ENCODE results near the gene CACNA1G. TPM values are rescaled to one million over a fixed set of nuclear protein-coding genes. Genes with fewer than 3 reads are reported as not detected.
A peak's percentile ranks its signal among the peaks of the same experiment; 100 is the strongest.

CACNA1G gene
- polyA plus RNA-seq, 3 donors = 6.9 to 8.7 (median 8.3) TPM

GRCh38 chr17:50542795-50543774, 17.4 kb upstream of the CACNA1G start:
- DNase-seq (ENCODE audit: extremely low read depth in 1 of 11, low read depth in 9 of 11, low spot score in 4 of 11) = no peak

GRCh38 chr17:50544516-50544915, 16.0 kb upstream of the CACNA1G start:
- no peak for DNase-seq (ENCODE audit: extremely low read depth in 1 of 11, low read depth in 9 of 11, low spot score in 4 of 11)

GRCh38 chr17:50545311-50545710, 15.2 kb upstream of the CACNA1G start:
- no peak for DNase-seq (ENCODE audit: extremely low read depth in 1 of 11, low read depth in 9 of 11, low spot score in 4 of 11)

DNA sequence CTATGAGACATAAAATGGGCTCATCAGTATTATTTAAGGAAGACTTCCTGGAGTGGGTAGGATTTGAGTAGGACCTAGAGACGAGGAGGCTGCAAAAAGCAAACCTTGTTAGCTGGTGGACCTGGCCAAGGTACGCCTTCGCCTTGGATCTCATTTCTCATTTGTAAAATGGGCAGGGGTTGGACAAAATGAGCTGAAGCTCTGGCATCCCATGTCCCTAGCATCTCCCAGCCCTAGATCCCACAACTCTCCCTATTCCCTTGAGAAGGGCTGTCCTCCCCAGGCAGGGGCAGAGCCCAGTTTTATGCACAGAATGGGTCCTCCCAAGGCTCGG, 13.8 kb upstream of the CACNA1G start:
- no peak for DNase-seq (ENCODE audit: extremely low read depth in 1 of 11, low read depth in 9 of 11, low spot score in 4 of 11)

- peak in 6 of 11 donors; percentile 83 to 88 (median 85) for DNase-seq (ENCODE audit: extremely low read depth in 1 of 11, low read depth in 9 of 11, low spot score in 4 of 11)
These were observed 13.3 kb upstream of the CACNA1G start, which contains the start of gene SPATA20 for GRCh38 chr17:50547035-50547735. Gene SPATA20, plus strand, starts transcription at chr17:50547174. Its CDS starts 35 bp downstream, at chr17:50547209.

DNA sequence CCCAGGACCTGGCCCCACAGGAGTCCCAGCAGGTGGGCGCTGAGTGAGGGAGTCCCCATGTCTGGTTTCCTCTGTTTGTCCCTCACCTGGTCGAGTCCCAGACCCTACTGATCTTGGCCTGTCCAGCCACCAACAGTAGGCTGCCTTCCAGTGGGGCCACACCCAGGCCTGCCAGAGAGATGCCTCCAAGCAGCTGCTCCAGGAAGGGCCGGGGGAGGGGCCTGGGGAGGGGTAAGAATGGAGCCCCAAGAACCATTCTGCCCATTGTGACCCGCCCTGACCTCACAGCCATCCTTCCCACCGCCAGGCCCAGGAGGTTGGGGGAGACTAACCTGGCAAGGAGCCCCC, 12.8 kb upstream of the CACNA1G start:
- DNase-seq (ENCODE audit: extremely low read depth in 1 of 11, low read depth in 9 of 11, low spot score in 4 of 11) = no peak

GRCh38 chr17:50548831-50549230, 11.7 kb upstream of the CACNA1G start:
- DNase-seq (ENCODE audit: extremely low read depth in 1 of 11, low read depth in 9 of 11, low spot score in 4 of 11) = no peak

- DNase-seq (ENCODE audit: extremely low read depth in 1 of 11, low read depth in 9 of 11, low spot score in 4 of 11) = no peak
These were observed 11.1 kb upstream of the CACNA1G start for GRCh38 chr17:50549256-50549941.

DNA sequence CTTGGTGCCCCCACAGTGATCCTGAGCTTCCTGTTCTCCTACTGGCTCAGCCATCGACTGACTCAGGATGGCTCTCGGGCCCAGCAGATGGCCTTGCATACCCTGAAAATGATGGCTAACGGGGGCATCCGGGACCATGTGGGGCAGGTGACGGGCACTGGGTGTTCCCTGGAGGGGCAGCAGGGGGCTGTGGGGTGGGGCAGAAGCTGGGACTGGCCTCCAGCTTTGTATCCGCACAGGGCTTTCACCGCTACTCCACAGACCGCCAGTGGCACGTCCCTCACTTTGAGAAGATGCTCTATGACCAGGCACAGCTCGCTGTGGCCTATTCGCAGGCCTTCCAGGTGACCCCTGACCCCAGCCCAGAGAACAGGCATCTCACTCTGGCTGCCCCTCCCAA, 10.5 kb upstream of the CACNA1G start:
- no peak for DNase-seq (ENCODE audit: extremely low read depth in 1 of 11, low read depth in 9 of 11, low spot score in 4 of 11)

- peak in 4 of 11 donors; percentile 78 to 86 (median 82) for DNase-seq (ENCODE audit: extremely low read depth in 1 of 11, low read depth in 9 of 11, low spot score in 4 of 11)
These were observed 9.7 kb upstream of the CACNA1G start for GRCh38 chr17:50550661-50551432.

GRCh38 chr17:50551433-50551815, 9.1 kb upstream of the CACNA1G start:
- no peak for DNase-seq (ENCODE audit: extremely low read depth in 1 of 11, low read depth in 9 of 11, low spot score in 4 of 11)

DNA sequence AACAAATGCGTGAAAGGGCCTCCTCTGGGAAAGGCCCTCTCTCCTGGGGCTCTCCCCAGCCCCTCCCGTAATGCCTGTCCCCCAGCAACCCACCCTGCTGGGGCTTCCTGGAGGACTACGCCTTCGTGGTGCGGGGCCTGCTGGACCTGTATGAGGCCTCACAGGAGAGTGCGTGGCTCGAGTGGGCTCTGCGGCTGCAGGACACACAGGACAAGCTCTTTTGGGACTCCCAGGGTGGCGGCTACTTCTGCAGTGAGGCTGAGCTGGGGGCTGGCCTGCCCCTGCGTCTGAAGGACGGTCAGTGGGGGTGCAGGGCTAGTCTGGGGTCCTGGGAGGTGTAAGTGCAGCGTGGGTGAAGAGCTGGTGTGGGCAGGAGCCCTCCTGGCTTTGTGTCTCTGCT, 8.6 kb upstream of the CACNA1G start:
- no peak for DNase-seq (ENCODE audit: extremely low read depth in 1 of 11, low read depth in 9 of 11, low spot score in 4 of 11)

GRCh38 chr17:50554201-50554600, 6.3 kb upstream of the CACNA1G start:
- no peak for DNase-seq (ENCODE audit: extremely low read depth in 1 of 11, low read depth in 9 of 11, low spot score in 4 of 11)

DNA sequence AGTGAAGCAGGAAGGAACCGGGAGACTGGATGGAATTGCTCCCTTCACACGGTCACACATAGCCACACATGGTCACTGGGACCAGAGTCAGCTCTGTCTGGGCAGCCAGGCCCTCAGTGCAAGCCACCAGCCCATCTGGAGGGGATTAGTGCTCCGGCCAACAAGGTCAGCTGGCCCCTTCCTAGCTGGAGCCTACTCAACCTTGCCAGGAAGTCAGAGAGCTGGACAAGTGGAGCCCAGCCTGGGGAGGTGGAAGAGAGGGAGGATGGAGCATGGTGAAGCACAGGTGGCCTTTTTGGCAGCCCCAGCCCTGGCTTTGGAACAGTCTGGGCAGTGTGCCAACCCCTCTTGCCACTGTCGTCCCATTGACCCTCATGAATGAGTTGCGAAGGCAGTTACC, 3.7 kb upstream of the CACNA1G start:
- no peak for DNase-seq (ENCODE audit: extremely low read depth in 1 of 11, low read depth in 9 of 11, low spot score in 4 of 11)

DNA sequence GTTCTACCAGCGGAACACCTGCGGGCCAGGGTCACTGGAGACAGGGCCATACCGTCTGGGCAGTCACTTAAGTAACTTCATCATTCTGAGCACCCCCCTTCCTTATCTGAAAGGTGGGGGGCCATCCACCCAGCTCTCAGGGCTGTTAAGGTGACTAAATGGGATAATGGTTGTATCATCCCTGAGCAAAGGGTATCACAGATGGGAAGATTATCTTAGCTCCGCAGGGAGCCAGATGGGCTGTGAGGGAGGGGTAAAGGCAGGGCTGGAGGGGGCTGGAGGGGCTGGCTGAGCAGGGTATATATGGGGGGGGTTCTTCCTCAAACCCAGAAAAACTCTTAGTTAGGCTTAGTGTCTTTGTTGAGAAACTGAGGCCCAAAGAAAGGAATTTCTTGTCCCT, 2.9 kb upstream of the CACNA1G start:
- DNase-seq (ENCODE audit: extremely low read depth in 1 of 11, low read depth in 9 of 11, low spot score in 4 of 11) = no peak

DNA sequence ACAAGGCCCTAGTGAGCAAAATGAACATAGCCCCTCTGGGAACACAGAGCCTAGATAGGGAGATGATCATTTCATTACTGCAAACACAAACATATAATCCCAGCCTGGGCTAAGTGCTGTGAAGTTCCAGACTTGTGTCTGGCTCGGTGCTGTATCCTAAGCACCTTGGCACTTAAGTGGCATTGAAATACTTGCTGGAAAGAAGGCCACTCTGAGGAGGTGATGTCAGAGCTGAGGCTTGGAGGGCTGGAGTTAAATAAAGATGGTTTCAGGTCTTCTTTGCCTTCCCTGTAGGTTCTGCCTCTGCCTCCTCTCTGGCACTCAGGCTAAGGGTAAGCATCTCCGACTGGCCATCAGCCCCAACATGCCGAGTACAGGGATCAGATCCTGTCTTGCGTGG, 2.4 kb upstream of the CACNA1G start:
- no peak for DNase-seq (ENCODE audit: extremely low read depth in 1 of 11, low read depth in 9 of 11, low spot score in 4 of 11)

- no peak for DNase-seq (ENCODE audit: extremely low read depth in 1 of 11, low read depth in 9 of 11, low spot score in 4 of 11)
These were observed 2.0 kb upstream of the CACNA1G start for GRCh38 chr17:50558581-50558940.

- no peak for DNase-seq (ENCODE audit: extremely low read depth in 1 of 11, low read depth in 9 of 11, low spot score in 4 of 11)
These were observed 1.4 kb upstream of the CACNA1G start for GRCh38 chr17:50558941-50559614.
